NCI-H446 (cell line): Measurements from ENCODE around the gene E2F2.

Source experiments
- DNase-seq, 2 experiments: peaks; one replicate each; lab custom pipeline; 2025; lab: John Stamatoyannopoulos, UW

Gene E2F2

GRCh38 chr1:23462766-23463165, 68.3 kb downstream of the E2F2 start:
- no peak for DNase-seq

GRCh38 chr1:23461050-23461449, 70.0 kb downstream of the E2F2 start:
- no peak for DNase-seq

- no peak for DNase-seq
Observed at GRCh38 chr1:23460519-23460918, 70.5 kb downstream of the E2F2 start.

GRCh38 chr1:23459338-23459757, 71.7 kb downstream of the E2F2 start:
- no peak for DNase-seq
